Epithelial cell of esophagus (primary cell): Measurements from ENCODE around the gene TAF4B.

Source experiments
- DNase-seq: peaks from one replicate; pipeline ENCODE4 v3.0.0; 2010; ENCODE audit warnings: low read depth
- H3K4me3 ChIP-seq: 2 replicates; pipeline ENCODE4 v1.5.1; 2011; ENCODE audit warnings: mild to moderate bottlenecking, low read length, control low read depth
- CTCF ChIP-seq: IDR thresholded peaks from 2 replicates; pipeline ENCODE4 v1.5.1; 2011; ENCODE audit warnings: low read depth, mild to moderate bottlenecking, low read length, control low read depth, inconsistent platforms; ENCODE audit not compliant: insufficient read depth; ENCODE audit errors: missing control alignments

Gene TAF4B

DNA sequence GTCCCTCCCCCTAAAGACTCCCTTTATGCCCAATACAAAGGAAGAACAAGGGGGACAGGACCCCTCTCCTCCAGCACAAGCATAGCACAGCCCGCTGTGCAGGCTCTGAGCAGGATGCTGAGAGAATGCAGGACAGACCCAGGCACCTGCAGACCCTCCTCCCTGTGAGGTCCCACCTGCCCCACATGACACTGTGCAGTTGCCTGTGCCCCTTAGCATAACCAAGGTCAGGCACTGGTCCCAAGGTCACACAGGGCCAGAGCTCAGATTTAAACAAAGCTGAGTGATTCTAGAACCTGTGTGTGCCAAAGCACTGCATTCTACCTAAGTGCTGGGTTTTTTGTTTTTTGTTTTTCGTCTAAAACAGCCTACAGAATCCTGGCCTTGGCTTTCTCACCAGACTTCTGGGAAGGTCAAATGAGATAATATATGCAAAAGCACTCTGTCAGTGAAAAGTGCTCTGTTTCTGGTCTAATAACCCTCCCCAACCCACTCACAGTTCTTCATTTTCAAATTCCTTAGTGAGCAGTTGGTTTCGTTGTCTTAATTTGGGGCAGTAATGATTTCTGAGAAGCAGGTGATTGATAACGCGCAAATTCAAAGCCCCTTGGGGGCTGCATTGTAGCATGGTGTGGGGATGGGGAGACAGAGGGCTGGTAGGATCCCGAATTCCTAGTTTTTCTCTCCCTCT, 196.4 kb downstream of the TAF4B start:
- no peak overlapping the region for H3K4me3 ChIP-seq
- no peak for TF ChIP-seq CTCF
- no peak for DNase-seq

DNA sequence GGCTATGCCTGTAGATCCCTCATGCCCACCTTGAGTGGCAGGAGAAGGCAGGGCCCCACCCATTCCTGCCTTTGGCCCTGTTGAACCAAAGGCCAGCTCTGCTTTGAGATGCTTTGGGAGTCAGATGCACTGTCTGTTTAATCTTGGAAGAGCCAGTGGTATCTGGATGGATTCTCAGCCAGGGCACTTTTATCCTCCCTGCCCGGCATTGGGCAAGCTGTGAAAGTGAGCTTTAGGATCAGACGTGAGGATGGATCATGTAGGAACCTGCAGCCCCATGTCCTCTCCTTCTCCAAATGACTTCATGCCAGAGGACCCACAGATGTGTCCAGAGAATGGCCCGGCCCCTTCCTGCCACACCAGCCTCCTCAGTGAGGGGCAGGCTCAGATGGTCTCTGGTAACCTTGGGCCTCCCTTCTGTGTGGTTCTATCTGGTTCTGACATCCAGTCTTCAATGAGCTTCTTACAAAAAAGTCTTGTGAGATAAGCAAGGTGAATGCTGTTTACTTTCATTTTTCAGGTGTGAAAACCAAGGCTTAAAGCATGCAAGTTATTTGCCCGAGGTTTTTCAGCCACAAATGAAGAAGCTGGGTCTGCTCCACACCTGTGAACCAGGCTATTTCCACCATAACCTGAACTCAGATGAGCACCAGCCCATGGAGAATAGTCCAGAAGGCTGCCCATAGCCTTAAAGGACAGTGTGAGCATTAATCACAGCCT, 198.3 kb downstream of the TAF4B start:
- TF ChIP-seq CTCF: no peak
- H3K4me3 ChIP-seq: no peak overlapping the region
- DNase-seq: no peak

- DNase-seq: peak; percentile 68
- no peak overlapping the region for H3K4me3 ChIP-seq
- TF ChIP-seq CTCF: no peak
These were observed 198.9 kb downstream of the TAF4B start for GRCh38 chr18:26425148-26425531.

GRCh38 chr18:26429535-26430226, 203.4 kb downstream of the TAF4B start:
- H3K4me3 ChIP-seq: no peak overlapping the region
- peak; percentile 91 for DNase-seq
- TF ChIP-seq CTCF: no peak

GRCh38 chr18:26432651-26433424, 206.6 kb downstream of the TAF4B start:
- no peak overlapping the region for H3K4me3 ChIP-seq
- TF ChIP-seq CTCF: no peak
- no peak for DNase-seq

- no peak overlapping the region for H3K4me3 ChIP-seq
- no peak for TF ChIP-seq CTCF
- no peak for DNase-seq
These were observed 208.6 kb downstream of the TAF4B start for GRCh38 chr18:26434887-26435286.
